ENCODE data around the gene C22orf15. TPM values are rescaled to one million over a fixed set of nuclear protein-coding genes. Genes with fewer than 3 reads are reported as not detected.

C22orf15 gene
- total and polyA plus RNA-seq, 9 of the 15 experiments (the other 6 are each of a cell fraction or from before 2014, with no cell fraction given) = 0.07 TPM; not detected in 8

DNA sequence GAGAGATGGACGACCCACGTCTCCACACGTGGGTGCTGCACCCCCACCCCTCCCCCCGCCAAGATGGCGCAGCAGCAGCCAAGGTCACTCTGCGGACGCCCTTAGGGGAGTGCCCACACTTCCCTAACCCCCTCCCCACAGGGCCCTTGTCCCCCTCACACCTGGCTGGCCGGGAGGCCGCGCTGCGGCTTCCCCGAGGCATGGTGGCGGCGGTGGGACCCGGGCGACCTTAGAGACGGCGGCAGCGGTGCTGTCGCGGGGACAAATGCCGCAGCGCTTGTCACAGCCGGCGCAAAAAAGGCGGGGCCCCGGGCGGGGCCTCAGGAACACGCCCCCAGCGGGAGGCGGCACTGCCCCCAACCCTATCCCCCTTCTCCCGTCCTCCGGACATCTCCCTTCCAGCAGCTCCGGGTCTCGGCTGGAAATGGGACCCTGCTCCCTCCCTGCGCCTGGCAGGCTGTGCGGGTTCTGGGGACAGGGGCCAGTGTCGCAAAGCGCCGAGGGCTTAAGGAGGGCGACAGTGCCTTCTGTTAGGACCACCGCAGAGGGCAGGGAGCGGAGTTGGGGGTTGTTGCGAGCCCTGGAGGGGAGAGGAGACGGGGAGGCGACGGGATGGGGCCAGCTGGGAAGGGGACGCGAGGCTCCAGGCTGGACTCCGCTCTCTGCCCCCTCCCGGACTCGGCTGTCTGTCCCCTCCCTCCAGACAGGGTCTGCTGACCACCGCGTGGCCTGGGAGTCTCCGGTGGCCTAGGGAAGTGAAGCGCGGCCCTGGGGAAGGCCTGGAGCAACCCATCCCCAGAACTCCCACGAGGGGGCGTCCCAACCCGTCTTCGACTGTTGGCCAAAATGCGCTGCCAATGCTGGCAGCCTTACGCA, 5.1 kb downstream of the C22orf15 start, which contains the start of gene CHCHD10 (continued):
- TF ChIP-seq SREBF1 (IDR thresholded peaks at IDR 0.05; ENCODE audit: borderline replicate concordance, low read depth, low read length) = no peak
- no peak for TF ChIP-seq HMGN3 (IDR thresholded peaks at IDR 0.05; ENCODE audit: borderline replicate concordance, extremely low read depth, insufficient read length, low read depth, low read length)
- TF ChIP-seq MXI1 (IDR thresholded peaks at IDR 0.05; ENCODE audit: low read depth, low read length) = peak; percentile 19; the same call in 1 of the 2 replicates
- no peak for TF ChIP-seq HDAC6 (IDR thresholded peaks at IDR 0.05; ENCODE audit: low read depth, low read length)
- TF ChIP-seq CHCHD3 (CRISPR knock-in tag; IDR thresholded peaks at IDR 0.05) = no peak
- TF ChIP-seq GATAD2B (IDR thresholded peaks at IDR 0.05; ENCODE audit: borderline replicate concordance) = peak; percentile 26; the same call in 1 of the 2 replicates
- TF ChIP-seq TCF7L2 (IDR thresholded peaks at IDR 0.05; ENCODE audit: low read depth, low read length) = no peak
- TF ChIP-seq ZNF140 (CRISPR knock-in tag; IDR thresholded peaks at IDR 0.05) = no peak
- peak; percentile 73 for TF ChIP-seq RB1 (IDR thresholded peaks at IDR 0.05; ENCODE audit: low read depth)
- no peak for TF ChIP-seq ZNF778 (CRISPR knock-in tag; IDR thresholded peaks at IDR 0.05)
- peak; percentile 73; the same call in 1 of the 2 replicates for TF ChIP-seq E4F1 (CRISPR knock-in tag; IDR thresholded peaks at IDR 0.05; ENCODE audit: borderline replicate concordance)
- TF ChIP-seq, protein P1, sequence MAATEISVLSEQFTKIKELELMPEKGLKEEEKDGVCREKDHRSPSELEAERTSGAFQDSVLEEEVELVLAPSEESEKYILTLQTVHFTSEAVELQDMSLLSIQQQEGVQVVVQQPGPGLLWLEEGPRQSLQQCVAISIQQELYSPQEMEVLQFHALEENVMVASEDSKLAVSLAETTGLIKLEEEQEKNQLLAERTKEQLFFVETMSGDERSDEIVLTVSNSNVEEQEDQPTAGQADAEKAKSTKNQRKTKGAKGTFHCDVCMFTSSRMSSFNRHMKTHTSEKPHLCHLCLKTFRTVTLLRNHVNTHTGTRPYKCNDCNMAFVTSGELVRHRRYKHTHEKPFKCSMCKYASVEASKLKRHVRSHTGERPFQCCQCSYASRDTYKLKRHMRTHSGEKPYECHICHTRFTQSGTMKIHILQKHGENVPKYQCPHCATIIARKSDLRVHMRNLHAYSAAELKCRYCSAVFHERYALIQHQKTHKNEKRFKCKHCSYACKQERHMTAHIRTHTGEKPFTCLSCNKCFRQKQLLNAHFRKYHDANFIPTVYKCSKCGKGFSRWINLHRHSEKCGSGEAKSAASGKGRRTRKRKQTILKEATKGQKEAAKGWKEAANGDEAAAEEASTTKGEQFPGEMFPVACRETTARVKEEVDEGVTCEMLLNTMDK (IDR thresholded peaks at IDR 0.05; ENCODE audit: borderline replicate concordance, insufficient read depth, low read depth, low read length, poor library complexity, severe bottlenecking) = peak; percentile 65
- TF ChIP-seq, protein P2, sequence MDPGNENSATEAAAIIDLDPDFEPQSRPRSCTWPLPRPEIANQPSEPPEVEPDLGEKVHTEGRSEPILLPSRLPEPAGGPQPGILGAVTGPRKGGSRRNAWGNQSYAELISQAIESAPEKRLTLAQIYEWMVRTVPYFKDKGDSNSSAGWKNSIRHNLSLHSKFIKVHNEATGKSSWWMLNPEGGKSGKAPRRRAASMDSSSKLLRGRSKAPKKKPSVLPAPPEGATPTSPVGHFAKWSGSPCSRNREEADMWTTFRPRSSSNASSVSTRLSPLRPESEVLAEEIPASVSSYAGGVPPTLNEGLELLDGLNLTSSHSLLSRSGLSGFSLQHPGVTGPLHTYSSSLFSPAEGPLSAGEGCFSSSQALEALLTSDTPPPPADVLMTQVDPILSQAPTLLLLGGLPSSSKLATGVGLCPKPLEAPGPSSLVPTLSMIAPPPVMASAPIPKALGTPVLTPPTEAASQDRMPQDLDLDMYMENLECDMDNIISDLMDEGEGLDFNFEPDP (CRISPR knock-in tag; IDR thresholded peaks at IDR 0.05) = no peak
- peak; percentile 14; the same call in 1 of the 2 replicates for TF ChIP-seq NR2C1 (IDR thresholded peaks at IDR 0.05)
- TF ChIP-seq NR2C1 (tag; IDR thresholded peaks at IDR 0.05) = peak; percentile 62; the same call in 1 of the 2 replicates
- TF ChIP-seq CBX8 (IDR thresholded peaks at IDR 0.05; ENCODE audit: borderline replicate concordance, extremely low read depth, low read depth, low read length, poor library complexity, severe bottlenecking) = no peak
- TF ChIP-seq ZNF146 (CRISPR knock-in tag; IDR thresholded peaks at IDR 0.05; ENCODE audit: unreplicated experiment) = no peak
- TF ChIP-seq NUFIP1 (IDR thresholded peaks at IDR 0.05; ENCODE audit: partially characterized antibody) = no peak
- no peak for TF ChIP-seq HNRNPL (IDR thresholded peaks at IDR 0.05; ENCODE audit: low read depth, low read length)
- TF ChIP-seq ZNF24 (IDR thresholded peaks at IDR 0.05) = no peak
- no peak for TF ChIP-seq STAT5A (IDR thresholded peaks at IDR 0.05; ENCODE audit: borderline replicate concordance, low read length)
